GM21529 (cell line): Measurements from ENCODE around the gene AOPEP.

Experiments used
- ATAC-seq: cut with Tn5 transposase; IDR thresholded peaks from one replicate; pipeline ENCODE4 v1.9.1; 2021; ENCODE audit not compliant: unreplicated experiment

AOPEP gene

GRCh38 chr9:95028853-95029219 is 302.3 kb downstream of the AOPEP start:
- ATAC-seq, result no peak

GRCh38 chr9:95029288-95029687 is 302.8 kb downstream of the AOPEP start:
- ATAC-seq, result no peak

GRCh38 chr9:95029720-95030119 is 303.2 kb downstream of the AOPEP start:
- no peak for ATAC-seq

GRCh38 chr9:95030344-95030743 is 303.8 kb downstream of the AOPEP start:
- ATAC-seq, result no peak

GRCh38 chr9:95030920-95031642 is 304.6 kb downstream of the AOPEP start:
- ATAC-seq, result no peak

- no peak for ATAC-seq
Measured at GRCh38 chr9:95031711-95032461, 305.4 kb downstream of the AOPEP start.

- ATAC-seq, result no peak
Measured at GRCh38 chr9:95032580-95033341, 306.3 kb downstream of the AOPEP start.

GRCh38 chr9:95035846-95036245 is 309.3 kb downstream of the AOPEP start:
- ATAC-seq, result no peak

- ATAC-seq, result no peak
Measured at GRCh38 chr9:95036676-95037075, 310.2 kb downstream of the AOPEP start.

GRCh38 chr9:95037789-95038521 is 311.5 kb downstream of the AOPEP start:
- no peak for ATAC-seq

GRCh38 chr9:95038666-95039065 is 312.2 kb downstream of the AOPEP start:
- ATAC-seq, result no peak

GRCh38 chr9:95040106-95040505 is 313.6 kb downstream of the AOPEP start:
- no peak for ATAC-seq

GRCh38 chr9:95043826-95044225 is 317.3 kb downstream of the AOPEP start:
- no peak for ATAC-seq

GRCh38 chr9:95044731-95045508 is 318.4 kb downstream of the AOPEP start:
- no peak for ATAC-seq

GRCh38 chr9:95045751-95046150 is 319.3 kb downstream of the AOPEP start:
- ATAC-seq, result no peak

- ATAC-seq, result no peak
Measured at GRCh38 chr9:95047452-95048224, 321.1 kb downstream of the AOPEP start.

- ATAC-seq, result no peak
Measured at GRCh38 chr9:95048225-95049087, 322.0 kb downstream of the AOPEP start.

GRCh38 chr9:95049761-95050160 is 323.3 kb downstream of the AOPEP start:
- no peak for ATAC-seq
